Neuronal stem cell (in vitro differentiated cells): Measurements from ENCODE around the gene CEP43.

ENCODE experiments used
- DNase-seq: peaks from one replicate; pipeline ENCODE4 v3.0.0-alpha.2; 2013; ENCODE audit warnings: low spot score
- H2AFZ ChIP-seq: one replicate; pipeline ENCODE4 v1.6.1; 2013; ENCODE audit warnings: mild to moderate bottlenecking, low read length, inconsistent platforms
- H2AK5ac ChIP-seq: 2 replicates; pipeline ENCODE4 v1.6.1; 2013; ENCODE audit warnings: low read depth, mild to moderate bottlenecking, inconsistent platforms, low read length, moderate library complexity, mixed read lengths
- H2BK120ac ChIP-seq: 2 replicates; pipeline ENCODE4 v1.6.1; 2013; ENCODE audit warnings: low read depth, mild to moderate bottlenecking, inconsistent platforms, low read length, moderate library complexity, mixed read lengths
- H2BK12ac ChIP-seq: one replicate; pipeline ENCODE4 v1.6.1; 2013; ENCODE audit warnings: low read length, inconsistent platforms
- H2BK15ac ChIP-seq: 2 replicates; pipeline ENCODE4 v1.6.1; 2013; ENCODE audit warnings: mild to moderate bottlenecking, low read length, inconsistent platforms, mixed read lengths
- H2BK5ac ChIP-seq: one replicate; pipeline ENCODE4 v1.6.1; 2013; ENCODE audit warnings: inconsistent platforms, mild to moderate bottlenecking, low read length, moderate library complexity
- H3K14ac ChIP-seq: one replicate; pipeline ENCODE4 v1.6.1; 2013; ENCODE audit warnings: low read length, inconsistent platforms
- H3K18ac ChIP-seq: 2 replicates; pipeline ENCODE4 v1.6.1; 2013; ENCODE audit warnings: low read length, inconsistent platforms
- H3K23ac ChIP-seq: 2 replicates; pipeline ENCODE4 v1.6.1; 2013; ENCODE audit warnings: low read depth, mild to moderate bottlenecking, mixed read lengths, low read length, inconsistent platforms; ENCODE audit not compliant: poor library complexity
- H3K27ac ChIP-seq: replicated peaks from 3 replicates; pipeline ENCODE4 v1.5.1; 2013; ENCODE audit warnings: low read length, inconsistent platforms
- H3K27me3 ChIP-seq, 3 experiments: 2 replicates each; pipeline ENCODE4 v1.6.1; 2013; ENCODE audit warnings: low read length in 3 of 3, mild to moderate bottlenecking in 2 of 3, inconsistent platforms in 1 of 3, low read depth in 1 of 3, mixed read lengths in 1 of 3, moderate library complexity in 1 of 3; ENCODE audit not compliant: control insufficient read depth in 3 of 3, insufficient read depth in 3 of 3
- H3K36me3 ChIP-seq, 2 donors: replicated peaks in 1 of 2; 2 replicates each; pipeline ENCODE4 v1.6.1; 2013; ENCODE audit warnings: low read length in 2 of 2; ENCODE audit not compliant: control insufficient read depth in 2 of 2, insufficient read depth in 2 of 2
- H3K4ac ChIP-seq: 2 replicates; pipeline ENCODE4 v1.6.1; 2013; ENCODE audit warnings: inconsistent platforms, mild to moderate bottlenecking, low read length, moderate library complexity
- H3K4me1 ChIP-seq, 2 donors: 1 replicate in 1 of 2; 2 replicates in 1 of 2; pipeline ENCODE4 v1.6.1; 2013; ENCODE audit warnings: low read length in 2 of 2, low read depth in 1 of 2; ENCODE audit not compliant: control insufficient read depth in 2 of 2, insufficient read depth in 1 of 2
- H3K4me2 ChIP-seq: one replicate; pipeline ENCODE4 v1.6.1; 2013; ENCODE audit warnings: mild to moderate bottlenecking, low read length, inconsistent platforms; ENCODE audit not compliant: insufficient read depth, poor library complexity, severe bottlenecking
- H3K4me3 ChIP-seq, 2 donors: 2 replicates each; pipeline ENCODE4 v1.5.1; 2013; ENCODE audit warnings: low read length in 2 of 2, mild to moderate bottlenecking in 2 of 2, inconsistent platforms in 1 of 2, moderate library complexity in 1 of 2
- H3K79me1 ChIP-seq: one replicate; pipeline ENCODE4 v1.6.1; 2013; ENCODE audit warnings: low read depth, mild to moderate bottlenecking, inconsistent platforms, low read length, moderate library complexity
- H3K9ac ChIP-seq: one replicate; pipeline ENCODE4 v1.6.1; 2013; ENCODE audit warnings: mild to moderate bottlenecking, low read depth, low read length, inconsistent platforms; ENCODE audit not compliant: poor library complexity
- H3K9me3 ChIP-seq, 2 donors: replicated peaks in 1 of 2; 2 replicates each; pipeline versions ENCODE3 to v1.6.1; 2013; ENCODE audit warnings: low read length in 2 of 2, mild to moderate bottlenecking in 2 of 2, inconsistent platforms in 1 of 2, low read depth in 1 of 2, mixed read lengths in 1 of 2, moderate library complexity in 1 of 2; ENCODE audit not compliant: control insufficient read depth in 2 of 2, insufficient read depth in 1 of 2
- H4K8ac ChIP-seq: one replicate; pipeline ENCODE4 v1.6.1; 2013; ENCODE audit warnings: low read depth, mild to moderate bottlenecking, inconsistent platforms, low read length, moderate library complexity
- H4K91ac ChIP-seq: one replicate; pipeline ENCODE4 v1.6.1; 2013; ENCODE audit warnings: low read length, low read depth, mild to moderate bottlenecking, inconsistent platforms; ENCODE audit not compliant: poor library complexity
- WGBS, 2 donors: extraction: QIAGEN DNeasy Blood & Tissue Kit; methylation state at CpG; one replicate each; pipeline ENCODE4 v1.1.7; 2013; ENCODE audit warnings: missing lambda C conversion rate in 2 of 2, mixed read lengths in 1 of 2; ENCODE audit not compliant: insufficient read length in 2 of 2, insufficient replicate concordance in 1 of 2; ENCODE audit errors: extremely low coverage in 2 of 2; 5-methylcytosine and 5-hydroxymethylcytosine counted together

Gene CEP43

DNA sequence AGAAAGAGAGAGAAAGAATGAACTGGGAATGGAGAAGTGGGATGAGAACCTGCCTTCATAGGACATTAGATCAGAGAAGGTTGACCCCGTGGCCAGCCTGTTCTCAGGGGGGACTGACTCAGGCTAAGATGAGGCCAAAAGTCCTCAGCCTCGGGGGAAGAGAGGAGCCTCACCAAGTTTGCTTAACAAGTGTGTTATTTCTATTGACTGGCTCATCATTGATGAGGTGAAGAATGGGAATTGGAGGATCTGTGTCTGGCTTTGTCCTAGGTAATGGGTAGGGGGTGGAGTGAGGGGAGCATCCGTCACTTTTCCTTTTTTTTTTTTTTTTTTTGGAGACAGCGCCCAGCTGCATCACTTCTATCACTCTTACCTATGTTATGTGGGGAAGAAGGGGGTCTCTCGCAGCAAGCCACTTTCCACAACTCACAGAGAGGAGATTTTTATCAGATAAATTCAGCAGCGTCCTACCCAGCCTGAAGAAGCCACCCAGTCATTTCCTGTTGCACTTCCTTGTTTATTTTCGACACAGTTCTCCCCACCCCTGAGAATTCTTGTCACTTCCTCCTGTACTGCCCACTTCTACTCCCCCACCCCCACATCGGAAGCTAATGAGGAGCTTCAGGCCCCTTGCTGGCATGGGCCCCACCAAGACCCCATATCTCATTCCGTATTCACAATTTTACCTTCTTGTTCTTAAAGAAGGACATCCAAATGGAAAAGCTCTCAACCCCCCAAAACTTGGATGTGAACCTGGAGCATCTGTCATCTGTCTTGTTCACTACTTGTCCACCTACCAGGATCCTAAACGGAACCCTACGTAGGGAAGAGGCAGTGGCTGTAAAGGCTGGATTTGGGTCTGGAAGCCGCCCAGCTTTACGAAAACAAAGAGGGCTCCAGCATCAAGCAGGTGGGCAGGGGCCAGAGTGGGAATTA lies 40.0 kb upstream of the CEP43 start:
- H3K18ac ChIP-seq: no peak overlapping the region
- peaks cover 6 to 8% of the 10 kb centered on the region in 2 donors for H3K4me1 ChIP-seq
- H3K36me3 ChIP-seq: no peaks in the 10 kb centered on the region
- H4K91ac ChIP-seq: no peak overlapping the region
- no peak overlapping the region for H2BK5ac ChIP-seq
- no CpG with 5 or more reads among the region's 13 CpGs for WGBS, 2 donors
- DNase-seq: no peak
- peaks cover 2% of the 10 kb centered on the region for H3K79me1 ChIP-seq
- no peak overlapping the region for H3K14ac ChIP-seq
- H3K27me3 ChIP-seq: no peaks in the 10 kb centered on the region
- no peak overlapping the region for H2BK120ac ChIP-seq
- H2AFZ ChIP-seq: no peak overlapping the region
- no peak overlapping the region for H2BK12ac ChIP-seq
- H3K23ac ChIP-seq: no peak overlapping the region
- H4K8ac ChIP-seq: no peak overlapping the region
- no peak overlapping the region for H2BK15ac ChIP-seq
- no peak overlapping the region for H2AK5ac ChIP-seq
- H3K4ac ChIP-seq: no peak overlapping the region
- no peaks in the 10 kb centered on the region for H3K9me3 ChIP-seq
- H3K9ac ChIP-seq: no peak overlapping the region
- no peak overlapping the region for H3K27ac ChIP-seq
- no peak overlapping the region for H3K4me2 ChIP-seq
- no peak overlapping the region for H3K4me3 ChIP-seq

DNA sequence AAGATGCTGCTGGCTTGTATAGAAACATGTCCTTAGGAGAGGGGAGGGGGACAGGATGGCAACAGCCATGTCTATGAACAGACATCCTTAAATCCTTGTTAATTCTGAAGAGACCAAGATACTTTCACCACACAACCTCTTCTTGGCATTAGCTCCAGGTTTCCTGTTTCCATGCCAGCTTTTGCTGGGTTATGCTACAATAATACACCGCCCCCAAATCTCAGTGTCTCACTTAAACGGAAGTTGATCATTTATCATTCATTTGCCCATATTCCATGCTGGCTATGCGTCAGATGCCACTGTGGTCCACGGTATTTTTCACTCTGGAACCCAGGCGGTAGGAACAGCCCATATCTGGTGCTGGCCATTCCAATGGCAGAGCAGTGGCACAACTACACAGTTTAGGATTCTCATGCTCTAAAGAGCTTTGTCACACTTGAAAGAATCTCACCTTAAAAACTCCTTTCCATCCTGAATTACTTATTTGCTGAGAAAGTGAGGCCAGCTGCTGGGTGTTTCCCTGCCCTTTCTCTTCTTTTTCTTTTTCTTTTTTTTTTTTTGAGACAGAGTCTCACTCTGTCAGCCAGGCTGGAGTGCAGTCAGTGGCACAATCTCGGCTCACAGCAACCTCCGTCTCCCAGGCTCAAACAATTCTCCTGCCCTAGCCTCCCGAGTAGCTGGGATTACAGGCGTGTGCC lies 39.1 kb upstream of the CEP43 start:
- H2AFZ ChIP-seq: no peak overlapping the region
- no peak overlapping the region for H4K8ac ChIP-seq
- no peak overlapping the region for H3K18ac ChIP-seq
- H2BK15ac ChIP-seq: no peak overlapping the region
- H3K9me3 ChIP-seq: no peaks in the 10 kb centered on the region
- H3K27me3 ChIP-seq: no peaks in the 10 kb centered on the region
- H3K23ac ChIP-seq: no peak overlapping the region
- no peak overlapping the region for H2BK12ac ChIP-seq
- no peak overlapping the region for H2AK5ac ChIP-seq
- DNase-seq: no peak
- no peaks in the 10 kb centered on the region for H3K36me3 ChIP-seq
- no peak overlapping the region for H3K4ac ChIP-seq
- H3K79me1 ChIP-seq: peaks cover 2% of the 10 kb centered on the region
- H3K4me1 ChIP-seq: peaks cover 6 to 8% of the 10 kb centered on the region in 2 donors
- no CpG with 5 or more reads among the region's 9 CpGs for WGBS, 2 donors
- H4K91ac ChIP-seq: no peak overlapping the region
- no peak overlapping the region for H2BK5ac ChIP-seq
- H3K9ac ChIP-seq: no peak overlapping the region
- no peak overlapping the region for H3K4me2 ChIP-seq
- H2BK120ac ChIP-seq: no peak overlapping the region
- no peak overlapping the region for H3K4me3 ChIP-seq
- no peak overlapping the region for H3K14ac ChIP-seq
- H3K27ac ChIP-seq: no peak overlapping the region

DNA sequence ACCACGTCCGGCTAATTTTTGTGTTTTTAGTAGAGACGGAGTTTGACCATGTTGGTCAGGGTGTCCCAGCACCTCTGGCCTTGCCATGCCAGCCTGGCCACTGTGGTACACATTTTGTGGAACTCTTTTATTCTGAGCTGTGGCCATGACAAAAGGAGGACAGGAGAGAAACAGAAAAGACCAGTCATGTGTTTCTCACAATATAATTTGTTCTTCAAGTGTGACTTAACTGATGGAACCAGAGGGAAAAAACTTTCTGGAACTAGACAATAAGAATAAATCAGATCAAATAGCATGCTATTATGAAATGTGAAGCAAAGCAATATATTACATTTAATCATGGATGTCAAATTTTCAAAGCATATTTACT lies 38.6 kb upstream of the CEP43 start:
- H3K9ac ChIP-seq: no peak overlapping the region
- DNase-seq: no peak
- H3K9me3 ChIP-seq: no peaks in the 10 kb centered on the region
- no peak overlapping the region for H4K8ac ChIP-seq
- no peak overlapping the region for H3K14ac ChIP-seq
- no peak overlapping the region for H4K91ac ChIP-seq
- no peak overlapping the region for H2BK12ac ChIP-seq
- H3K4me2 ChIP-seq: no peak overlapping the region
- peaks cover 2% of the 10 kb centered on the region for H3K79me1 ChIP-seq
- no CpG with 5 or more reads among the region's 3 CpGs for WGBS, 2 donors
- H3K4me1 ChIP-seq: peaks cover 3 to 4% of the 10 kb centered on the region in 2 donors
- H3K27ac ChIP-seq: no peak overlapping the region
- H3K23ac ChIP-seq: no peak overlapping the region
- no peak overlapping the region for H3K18ac ChIP-seq
- no peak overlapping the region for H2AFZ ChIP-seq
- no peak overlapping the region for H2BK5ac ChIP-seq
- no peak overlapping the region for H2AK5ac ChIP-seq
- no peak overlapping the region for H3K4ac ChIP-seq
- H2BK15ac ChIP-seq: no peak overlapping the region
- H3K4me3 ChIP-seq: no peak overlapping the region
- H2BK120ac ChIP-seq: no peak overlapping the region
- no peaks in the 10 kb centered on the region for H3K27me3 ChIP-seq
- no peaks in the 10 kb centered on the region for H3K36me3 ChIP-seq

DNA sequence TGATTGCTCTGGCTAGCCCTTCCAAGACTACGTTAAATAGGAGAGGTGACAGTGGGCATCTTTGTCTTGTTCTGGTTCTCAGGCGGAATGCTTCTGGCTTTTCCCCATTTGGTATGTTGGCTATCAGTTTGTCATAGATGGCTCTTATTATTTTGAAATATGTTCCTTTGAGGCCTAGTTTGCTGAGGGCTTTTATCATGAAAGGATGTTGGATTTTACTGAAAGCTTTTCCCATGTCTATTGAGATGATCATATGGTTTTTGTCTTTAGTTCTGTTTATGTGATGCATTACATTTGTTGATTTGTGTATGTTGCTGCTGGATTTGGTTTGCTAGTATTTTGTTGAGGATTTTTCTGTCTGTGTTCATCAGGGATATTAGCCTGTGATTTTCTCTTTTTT lies 32.9 kb upstream of the CEP43 start:
- no CpG with 5 or more reads among the region's 2 CpGs for WGBS, 2 donors
- no peak overlapping the region for H2BK120ac ChIP-seq
- H3K14ac ChIP-seq: no peak overlapping the region
- no peaks in the 10 kb centered on the region for H3K79me1 ChIP-seq
- no peak overlapping the region for H2BK15ac ChIP-seq
- no peak overlapping the region for H2AFZ ChIP-seq
- no peak overlapping the region for H3K23ac ChIP-seq
- peaks cover 0 to 2% of the 10 kb centered on the region in 2 donors for H3K36me3 ChIP-seq
- H2BK12ac ChIP-seq: no peak overlapping the region
- no peak overlapping the region for H4K8ac ChIP-seq
- no peaks in the 10 kb centered on the region for H3K4me1 ChIP-seq
- no peak overlapping the region for H3K4me2 ChIP-seq
- H3K9ac ChIP-seq: no peak overlapping the region
- H2BK5ac ChIP-seq: no peak overlapping the region
- H3K27ac ChIP-seq: no peak overlapping the region
- no peak overlapping the region for H3K18ac ChIP-seq
- no peak overlapping the region for H3K4ac ChIP-seq
- no peaks in the 10 kb centered on the region for H3K27me3 ChIP-seq
- no peak overlapping the region for H2AK5ac ChIP-seq
- H3K9me3 ChIP-seq: peaks cover 11% of the 10 kb centered on the region in 2 donors
- H4K91ac ChIP-seq: no peak overlapping the region
- DNase-seq: no peak
- H3K4me3 ChIP-seq: no peak overlapping the region
